ENCODE results near the gene PIH1D2.

The PIH1D2 gene

DNA sequence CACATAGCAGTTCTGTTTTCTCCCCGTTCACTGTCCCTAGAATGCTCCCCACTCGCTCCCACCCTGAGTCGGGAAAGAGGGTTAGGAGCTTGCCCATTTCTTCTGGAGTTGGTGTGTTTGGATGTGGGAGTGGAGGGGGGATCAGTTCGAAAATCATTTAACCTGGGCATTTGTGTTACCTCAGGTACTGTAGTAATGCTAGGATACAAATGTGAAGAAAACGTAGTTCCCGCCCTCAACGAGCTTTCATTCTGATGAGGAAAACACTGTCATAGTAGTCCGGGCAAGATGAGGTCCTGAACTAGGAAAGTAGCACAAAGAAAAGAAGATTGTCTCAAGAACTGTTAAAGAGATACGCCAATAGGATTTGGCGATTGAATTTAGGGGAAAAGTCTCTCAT, 13.4 kb upstream of the PIH1D2 start:
- H3K9me2 ChIP-seq (replicated peaks; ENCODE audit: insufficient read depth, low read length): no peaks in the 10 kb centered on the region
- H3K9ac ChIP-seq (ENCODE audit: low read length): peak overlapping the region; percentile 90
- H3K27me3 ChIP-seq (ENCODE audit: low read length): no peaks in the 10 kb centered on the region
- peak overlapping the region; percentile 22 for H2AFZ ChIP-seq (ENCODE audit: low read depth, low read length, severe bottlenecking)
- H3K4me2 ChIP-seq (ENCODE audit: low read depth, low read length, poor library complexity, severe bottlenecking): peak overlapping the region; percentile 69
- H3K79me2 ChIP-seq (ENCODE audit: insufficient read depth, low read length): peaks cover 55% of the 10 kb centered on the region
- peak overlapping the region; percentile 33 for H3K27ac ChIP-seq (ENCODE audit: low read depth, low read length)
- no peak for TF ChIP-seq EZH2phosphoT487 (conservative IDR thresholded peaks at IDR 0.05; ENCODE audit: low read length)
- TF ChIP-seq, protein P1, sequence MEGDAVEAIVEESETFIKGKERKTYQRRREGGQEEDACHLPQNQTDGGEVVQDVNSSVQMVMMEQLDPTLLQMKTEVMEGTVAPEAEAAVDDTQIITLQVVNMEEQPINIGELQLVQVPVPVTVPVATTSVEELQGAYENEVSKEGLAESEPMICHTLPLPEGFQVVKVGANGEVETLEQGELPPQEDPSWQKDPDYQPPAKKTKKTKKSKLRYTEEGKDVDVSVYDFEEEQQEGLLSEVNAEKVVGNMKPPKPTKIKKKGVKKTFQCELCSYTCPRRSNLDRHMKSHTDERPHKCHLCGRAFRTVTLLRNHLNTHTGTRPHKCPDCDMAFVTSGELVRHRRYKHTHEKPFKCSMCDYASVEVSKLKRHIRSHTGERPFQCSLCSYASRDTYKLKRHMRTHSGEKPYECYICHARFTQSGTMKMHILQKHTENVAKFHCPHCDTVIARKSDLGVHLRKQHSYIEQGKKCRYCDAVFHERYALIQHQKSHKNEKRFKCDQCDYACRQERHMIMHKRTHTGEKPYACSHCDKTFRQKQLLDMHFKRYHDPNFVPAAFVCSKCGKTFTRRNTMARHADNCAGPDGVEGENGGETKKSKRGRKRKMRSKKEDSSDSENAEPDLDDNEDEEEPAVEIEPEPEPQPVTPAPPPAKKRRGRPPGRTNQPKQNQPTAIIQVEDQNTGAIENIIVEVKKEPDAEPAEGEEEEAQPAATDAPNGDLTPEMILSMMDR (IDR thresholded peaks at IDR 0.05; ENCODE audit: insufficient read depth, low read length, poor library complexity, severe bottlenecking): no peak
- H4K20me1 ChIP-seq (ENCODE audit: low read depth, low read length): no peaks in the 10 kb centered on the region
- H3K4me3 ChIP-seq (ENCODE audit: insufficient read depth, low read length, poor library complexity, severe bottlenecking): peak overlapping the region; percentile 88
- H3F3A ChIP-seq (ENCODE audit: insufficient read depth): peaks cover 31% of the 10 kb centered on the region
- H3K36me3 ChIP-seq (ENCODE audit: low read length): peaks cover 16% of the 10 kb centered on the region; the same call in 1 of the 2 replicates
- H3K9me3 ChIP-seq (ENCODE audit: insufficient read depth, low read length): no peaks in the 10 kb centered on the region

DNA sequence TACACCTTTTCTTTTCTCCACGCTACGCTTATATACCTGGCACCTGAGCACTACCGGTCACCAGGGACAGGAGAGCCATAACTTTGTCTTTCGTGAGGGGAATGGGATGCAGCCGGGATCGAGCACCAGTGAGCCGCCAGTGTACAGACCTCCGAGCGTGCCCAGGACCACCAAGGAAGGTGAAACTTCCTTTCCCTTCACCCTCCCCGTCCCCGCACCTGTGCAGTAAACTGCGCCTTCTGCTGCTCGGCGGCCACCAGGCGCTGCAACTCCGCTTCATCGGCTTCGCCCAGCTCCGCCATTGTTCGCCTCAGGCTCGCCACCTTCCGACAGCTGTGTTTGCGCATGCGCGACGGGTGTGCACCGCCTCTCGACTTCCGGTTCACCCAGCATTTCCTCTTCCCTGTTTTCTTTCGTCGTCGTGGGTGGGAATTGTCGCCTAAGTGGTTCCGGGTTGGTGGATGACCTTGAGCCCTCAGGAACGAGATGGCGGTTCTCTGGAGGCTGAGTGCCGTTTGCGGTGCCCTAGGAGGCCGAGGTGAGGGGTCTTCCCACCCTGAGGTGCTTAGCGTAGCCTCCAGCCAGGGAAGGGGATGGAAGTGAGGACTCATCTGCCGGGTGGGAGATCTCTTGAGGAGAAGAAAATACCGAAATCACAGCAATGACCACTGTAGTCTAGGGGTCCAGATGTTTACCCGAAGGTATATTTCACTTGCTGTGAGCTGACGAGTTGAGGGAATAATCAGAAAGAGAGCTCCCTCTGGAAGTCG, 12.8 kb upstream of the PIH1D2 start, which contains the start of the genes SDHD and TIMM8B:
TSS of gene SDHD (plus strand) at position 452 of the 770 bp plus-strand sequence. CDS start at position 487, 35 bp downstream.
TSS of gene TIMM8B (minus strand) at position 335 of the 770 bp plus-strand sequence. CDS start at position 302, 33 bp downstream.
- peaks cover 55% of the 10 kb centered on the region for H3K79me2 ChIP-seq (ENCODE audit: insufficient read depth, low read length)

GRCh38 chr11:112085822-112086421, 12.1 kb upstream of the PIH1D2 start:
- Histone ChIP-seq H3K9ac (ENCODE audit: low read length) (peak overlapping the region; percentile 90), H2AFZ (ENCODE audit: low read depth, low read length, severe bottlenecking) (peak overlapping the region; percentile 62), H3K27ac (ENCODE audit: low read depth, low read length) (peak overlapping the region; percentile 34), H3K4me3 (ENCODE audit: insufficient read depth, low read length, poor library complexity, severe bottlenecking) (peak overlapping the region; percentile 88), H3K9me2 (replicated peaks; ENCODE audit: insufficient read depth, low read length) (no peaks in the 10 kb centered on the region), H3K79me2 (ENCODE audit: insufficient read depth, low read length) (peaks cover 55% of the 10 kb centered on the region), H3K4me2 (ENCODE audit: low read depth, low read length, poor library complexity, severe bottlenecking) (peak overlapping the region; percentile 80), H3K9me3 (ENCODE audit: insufficient read depth, low read length) (no peaks in the 10 kb centered on the region), H4K20me1 (ENCODE audit: low read depth, low read length) (no peaks in the 10 kb centered on the region), H3K27me3 (ENCODE audit: low read length) (no peaks in the 10 kb centered on the region), H3F3A (ENCODE audit: insufficient read depth) (peaks cover 40% of the 10 kb centered on the region), H3K36me3 (ENCODE audit: low read length) (peaks cover 14% of the 10 kb centered on the region; the same call in 1 of the 2 replicates)
- TF ChIP-seq EZH2phosphoT487 (conservative IDR thresholded peaks at IDR 0.05; ENCODE audit: low read length): no peak
- TF ChIP-seq, protein P1 (IDR thresholded peaks at IDR 0.05; ENCODE audit: insufficient read depth, low read length, poor library complexity, severe bottlenecking): no peak

More for the DNA sequence above, 12.8 kb upstream of the PIH1D2 start, which contains the start of the genes SDHD and TIMM8B:
- TF ChIP-seq EZH2phosphoT487 (conservative IDR thresholded peaks at IDR 0.05; ENCODE audit: low read length): no peak
- TF ChIP-seq, protein P1 (IDR thresholded peaks at IDR 0.05; ENCODE audit: insufficient read depth, low read length, poor library complexity, severe bottlenecking): no peak
- peak within 1 kb of the TSS; percentile 34 for H3K27ac ChIP-seq (ENCODE audit: low read depth, low read length)
- no peaks in the 10 kb centered on the region for H3K9me3 ChIP-seq (ENCODE audit: insufficient read depth, low read length)
- H3K4me2 ChIP-seq (ENCODE audit: low read depth, low read length, poor library complexity, severe bottlenecking): peak within 1 kb of the TSS; percentile 80
- peak within 1 kb of the TSS; percentile 62 for H2AFZ ChIP-seq (ENCODE audit: low read depth, low read length, severe bottlenecking)
- H4K20me1 ChIP-seq (ENCODE audit: low read depth, low read length): no peaks in the 10 kb centered on the region
- peak within 1 kb of the TSS; percentile 88 for H3K4me3 ChIP-seq (ENCODE audit: insufficient read depth, low read length, poor library complexity, severe bottlenecking)
- H3K9ac ChIP-seq (ENCODE audit: low read length): peak within 1 kb of the TSS; percentile 90
- no peaks in the 10 kb centered on the region for H3K9me2 ChIP-seq (replicated peaks; ENCODE audit: insufficient read depth, low read length)
- peaks cover 19% of the 10 kb centered on the region; the same call in 1 of the 2 replicates for H3K36me3 ChIP-seq (ENCODE audit: low read length)
- H3K27me3 ChIP-seq (ENCODE audit: low read length): no peaks in the 10 kb centered on the region
- peaks cover 37% of the 10 kb centered on the region for H3F3A ChIP-seq (ENCODE audit: insufficient read depth)
